Measurements from ENCODE around the gene TMCC1.
A peak's percentile ranks its signal among the peaks of the same experiment; 100 is the strongest.
"Not testable (repeated sequence)": the region's sequence is repeated elsewhere in the genome, so short reads cannot be mapped to it uniquely, and the experiment has no call there.

Gene TMCC1

GRCh38 chr3:129840707-129841360, 52.7 kb downstream of the TMCC1 start:
- Histone ChIP-seq H3K4me3 (no peak overlapping the region), H3K27ac (no peak overlapping the region)

- Histone ChIP-seq H3K27ac (no peak overlapping the region), H3K4me3 (no peak overlapping the region)
These were observed 55.4 kb downstream of the TMCC1 start for GRCh38 chr3:129838086-129838485.

GRCh38 chr3:129837065-129837642, 56.4 kb downstream of the TMCC1 start:
- Histone ChIP-seq H3K27ac (no peak overlapping the region), H3K4me3 (no peak overlapping the region)

- no peak overlapping the region for H3K27ac ChIP-seq
- H3K4me3 ChIP-seq, result no peak overlapping the region
These were observed 57.0 kb downstream of the TMCC1 start for GRCh38 chr3:129836381-129837064.

- H3K27ac ChIP-seq, result no peak overlapping the region
- no peak overlapping the region for H3K4me3 ChIP-seq
These were observed 58.3 kb downstream of the TMCC1 start for GRCh38 chr3:129835198-129835597.

GRCh38 chr3:129834580-129834979, 58.9 kb downstream of the TMCC1 start:
- Histone ChIP-seq H3K27ac (no peak overlapping the region), H3K4me3 (no peak overlapping the region)

- H3K4me3 ChIP-seq, H3K27ac ChIP-seq: not testable (repeated sequence)
These were observed 61.6 kb downstream of the TMCC1 start for GRCh38 chr3:129831942-129832341.

GRCh38 chr3:129831503-129831902, 62.0 kb downstream of the TMCC1 start:
- Histone ChIP-seq H3K4me3 (no peak overlapping the region), H3K27ac (no peak overlapping the region)

- no peak overlapping the region for H3K4me3 ChIP-seq
- H3K27ac ChIP-seq, result peak overlapping the region in 2 of 21 experiments; percentile 1 to 5
These were observed 63.9 kb downstream of the TMCC1 start for GRCh38 chr3:129829640-129830039.

- Histone ChIP-seq H3K4me3 (no peak overlapping the region), H3K27ac (no peak overlapping the region)
These were observed 65.7 kb downstream of the TMCC1 start for GRCh38 chr3:129827765-129828164.

- Histone ChIP-seq H3K27ac (no peak overlapping the region), H3K4me3 (no peak overlapping the region)
These were observed 68.5 kb downstream of the TMCC1 start for GRCh38 chr3:129824926-129825541.

- Histone ChIP-seq H3K27ac (peak overlapping the region in 7 of 21 experiments; percentile 19 to 61 (median 32)), H3K4me3 (no peak overlapping the region)
These were observed 70.8 kb downstream of the TMCC1 start for GRCh38 chr3:129822679-129823078.

- H3K27ac ChIP-seq, result peak overlapping the region in 8 of 21 experiments; percentile 2 to 61 (median 31)
- H3K4me3 ChIP-seq, result no peak overlapping the region
These were observed 71.3 kb downstream of the TMCC1 start for GRCh38 chr3:129822241-129822640.

- H3K27ac ChIP-seq, result peak overlapping the region in 1 of 21 experiments; percentile 54
- H3K4me3 ChIP-seq, result no peak overlapping the region
These were observed 72.9 kb downstream of the TMCC1 start for GRCh38 chr3:129820587-129820986.

GRCh38 chr3:129812589-129812988, 80.9 kb downstream of the TMCC1 start:
- Histone ChIP-seq H3K4me3 (no peak overlapping the region), H3K27ac (no peak overlapping the region)

- no peak overlapping the region for H3K27ac ChIP-seq
- H3K4me3 ChIP-seq, result no peak overlapping the region
These were observed 84.2 kb downstream of the TMCC1 start for GRCh38 chr3:129809297-129809696.

- H3K4me3 ChIP-seq, result no peak overlapping the region
- H3K27ac ChIP-seq, result peak overlapping the region in 1 of 21 experiments; percentile 87
These were observed 97.4 kb downstream of the TMCC1 start for GRCh38 chr3:129796146-129796545.

- peak overlapping the region in 11 of 21 experiments; percentile 1 to 87 (median 75) for H3K27ac ChIP-seq
- H3K4me3 ChIP-seq, result no peak overlapping the region
These were observed 98.1 kb downstream of the TMCC1 start for GRCh38 chr3:129795186-129796010.

GRCh38 chr3:129794311-129795185, 99.0 kb downstream of the TMCC1 start:
- H3K4me3 ChIP-seq, result peak overlapping the region; percentile 2 to 30 (median 12)
- peak overlapping the region in 20 of 21 experiments; percentile 40 to 87 (median 70) for H3K27ac ChIP-seq
